ENCODE measurements around the gene EEA1. TPM values are rescaled to one million over a fixed set of nuclear protein-coding genes. Genes with fewer than 3 reads are reported as not detected.

The EEA1 gene
- total RNA-seq, 1 donor from 2014 or later = 9.2 TPM

GRCh38 chr12:92943482-92944250, 14.6 kb upstream of the EEA1 start:
- no peak for DNase-seq (ENCODE audit: low read depth)
- H3K27me3 ChIP-seq (ENCODE audit: control insufficient read depth, insufficient read depth, low read length) = no peaks in the 10 kb centered on the region
- no peak overlapping the region for H3K4me3 ChIP-seq (ENCODE audit: low read depth, low read length)
- TF ChIP-seq CTCF (IDR thresholded peaks at IDR 0.05; ENCODE audit: insufficient read depth, low read length, poor library complexity, severe bottlenecking) = no peak
- H3K36me3 ChIP-seq (ENCODE audit: control insufficient read depth, insufficient read depth, low read length) = no peaks in the 10 kb centered on the region

GRCh38 chr12:92942905-92943304, 13.8 kb upstream of the EEA1 start:
- no peaks in the 10 kb centered on the region for H3K27me3 ChIP-seq (ENCODE audit: control insufficient read depth, insufficient read depth, low read length)
- TF ChIP-seq CTCF (IDR thresholded peaks at IDR 0.05; ENCODE audit: insufficient read depth, low read length, poor library complexity, severe bottlenecking) = no peak
- DNase-seq (ENCODE audit: low read depth) = no peak
- no peaks in the 10 kb centered on the region for H3K36me3 ChIP-seq (ENCODE audit: control insufficient read depth, insufficient read depth, low read length)
- H3K4me3 ChIP-seq (ENCODE audit: low read depth, low read length) = no peak overlapping the region

- no peak for TF ChIP-seq CTCF (IDR thresholded peaks at IDR 0.05; ENCODE audit: insufficient read depth, low read length, poor library complexity, severe bottlenecking)
- no peaks in the 10 kb centered on the region for H3K27me3 ChIP-seq (ENCODE audit: control insufficient read depth, insufficient read depth, low read length)
- DNase-seq (ENCODE audit: low read depth) = no peak
- H3K36me3 ChIP-seq (ENCODE audit: control insufficient read depth, insufficient read depth, low read length) = no peaks in the 10 kb centered on the region
- no peak overlapping the region for H3K4me3 ChIP-seq (ENCODE audit: low read depth, low read length)
Observed at GRCh38 chr12:92939116-92939515, 10.0 kb upstream of the EEA1 start.

- Histone ChIP-seq H3K36me3 (ENCODE audit: control insufficient read depth, insufficient read depth, low read length) (no peaks in the 10 kb centered on the region), H3K27me3 (ENCODE audit: control insufficient read depth, insufficient read depth, low read length) (no peaks in the 10 kb centered on the region), H3K4me3 (ENCODE audit: low read depth, low read length) (no peak overlapping the region)
- no peak for DNase-seq (ENCODE audit: low read depth)
- no peak for TF ChIP-seq CTCF (IDR thresholded peaks at IDR 0.05; ENCODE audit: insufficient read depth, low read length, poor library complexity, severe bottlenecking)
Observed at GRCh38 chr12:92938638-92939037, 9.5 kb upstream of the EEA1 start.

- H3K4me3 ChIP-seq (ENCODE audit: low read depth, low read length) = no peak overlapping the region
- no peaks in the 10 kb centered on the region for H3K27me3 ChIP-seq (ENCODE audit: control insufficient read depth, insufficient read depth, low read length)
- TF ChIP-seq CTCF (IDR thresholded peaks at IDR 0.05; ENCODE audit: insufficient read depth, low read length, poor library complexity, severe bottlenecking) = no peak
- no peak for DNase-seq (ENCODE audit: low read depth)
- H3K36me3 ChIP-seq (ENCODE audit: control insufficient read depth, insufficient read depth, low read length) = no peaks in the 10 kb centered on the region
Observed at GRCh38 chr12:92938018-92938417, 8.9 kb upstream of the EEA1 start.

- TF ChIP-seq CTCF (IDR thresholded peaks at IDR 0.05; ENCODE audit: insufficient read depth, low read length, poor library complexity, severe bottlenecking) = no peak
Observed at GRCh38 chr12:92933606-92934005, 4.5 kb upstream of the EEA1 start.

More at GRCh38 chr12:92933606-92934005, 4.5 kb upstream of the EEA1 start:
- Histone ChIP-seq H3K4me3 (ENCODE audit: low read depth, low read length) (no peak overlapping the region), H3K36me3 (ENCODE audit: control insufficient read depth, insufficient read depth, low read length) (no peaks in the 10 kb centered on the region), H3K27me3 (ENCODE audit: control insufficient read depth, insufficient read depth, low read length) (no peaks in the 10 kb centered on the region)
- no peak for DNase-seq (ENCODE audit: low read depth)
